NCI-H345 treated with DMSO at 0.1 percent for 48 hours (cell line): ENCODE data around the gene CSPG4.
A peak's percentile ranks its signal among the peaks of the same experiment; 100 is the strongest.
"Not testable (repeated sequence)": the region's sequence is repeated elsewhere in the genome, so short reads cannot be mapped to it uniquely, and the experiment has no call there.

ENCODE experiments used
- DNase-seq: peaks from one replicate; lab custom pipeline; 2025; ENCODE audit not compliant: unreplicated experiment; lab: John Stamatoyannopoulos, UW

CSPG4 gene

DNA sequence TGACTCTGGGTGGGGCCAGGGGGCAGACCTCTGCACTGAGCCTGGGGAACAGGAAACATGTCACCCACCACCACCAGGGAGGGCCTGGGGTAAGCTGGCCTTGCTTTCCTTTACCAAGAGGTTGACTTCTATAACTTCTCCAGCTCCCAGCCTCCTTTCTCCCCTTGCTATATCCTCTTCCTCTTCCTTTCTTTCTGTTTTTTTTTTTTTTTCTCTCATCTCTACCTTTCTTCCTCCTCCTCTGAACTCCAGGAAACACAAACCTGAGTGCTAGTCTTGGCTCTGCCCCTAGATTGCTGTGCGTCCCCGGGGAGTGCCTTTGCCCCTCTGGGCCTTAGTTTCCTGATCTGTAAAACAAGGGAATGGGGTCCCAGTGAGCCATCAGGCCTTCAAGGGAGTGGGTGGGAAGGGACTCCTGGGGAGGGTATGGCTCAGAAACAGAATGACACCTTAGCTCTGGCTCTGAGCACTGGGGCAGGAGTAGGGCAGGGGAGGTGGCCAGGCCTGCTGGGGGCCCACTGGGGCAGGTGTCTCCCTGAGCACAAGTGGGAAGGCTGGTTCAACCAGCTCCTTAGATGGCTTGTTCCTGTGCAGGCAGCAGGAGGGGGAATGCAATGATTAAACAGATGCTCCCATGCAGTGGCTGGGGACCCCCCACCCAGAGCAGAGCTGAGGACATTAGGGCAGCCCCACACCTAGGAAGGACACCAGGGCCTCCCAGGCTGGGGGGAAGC lies 60.7 kb downstream of the CSPG4 start:
- no peak for DNase-seq

DNA sequence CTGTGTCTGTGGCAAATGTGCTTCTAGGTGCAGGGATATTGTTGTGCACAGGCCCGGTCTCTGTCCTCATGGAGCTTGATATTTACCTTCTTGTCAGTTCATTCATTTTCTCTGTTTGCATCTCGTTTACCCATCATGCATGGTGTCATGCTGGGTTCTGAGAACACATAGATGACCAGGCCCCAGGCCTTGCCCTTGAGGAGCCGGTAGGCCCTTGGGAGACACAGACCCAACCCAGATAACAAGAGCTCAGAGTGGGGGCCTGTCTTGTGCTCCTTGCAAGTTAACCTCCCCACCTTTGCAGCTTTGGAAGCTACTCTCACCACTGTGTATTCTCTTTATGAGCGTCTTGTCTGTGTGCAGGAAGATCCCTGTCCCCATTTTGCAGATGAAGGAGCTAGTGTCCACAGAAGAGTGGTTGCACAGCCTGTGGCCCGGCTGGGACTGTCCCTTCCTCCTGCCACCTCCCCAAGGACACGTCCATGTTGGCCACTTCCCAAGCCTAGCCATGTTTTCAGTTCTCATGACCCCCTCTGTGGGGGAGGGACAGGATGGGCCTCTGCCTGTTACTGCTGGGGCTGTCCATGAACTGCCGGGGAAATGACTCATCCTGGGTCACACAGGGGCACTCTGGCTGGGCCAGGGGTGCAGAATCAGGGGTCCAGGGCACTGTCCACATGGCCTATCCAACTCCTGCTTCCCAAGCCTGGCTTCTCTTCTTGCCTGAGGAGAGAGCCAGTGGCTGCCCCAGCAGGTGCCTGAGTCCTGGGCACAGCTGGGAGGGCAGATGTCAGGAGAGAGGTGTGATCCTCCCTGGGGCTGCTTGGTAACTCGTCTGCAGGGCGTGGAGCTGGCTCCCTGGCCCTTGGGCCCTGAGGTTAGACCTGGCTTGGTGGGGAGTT lies 61.5 kb downstream of the CSPG4 start:
- DNase-seq: no peak

DNA sequence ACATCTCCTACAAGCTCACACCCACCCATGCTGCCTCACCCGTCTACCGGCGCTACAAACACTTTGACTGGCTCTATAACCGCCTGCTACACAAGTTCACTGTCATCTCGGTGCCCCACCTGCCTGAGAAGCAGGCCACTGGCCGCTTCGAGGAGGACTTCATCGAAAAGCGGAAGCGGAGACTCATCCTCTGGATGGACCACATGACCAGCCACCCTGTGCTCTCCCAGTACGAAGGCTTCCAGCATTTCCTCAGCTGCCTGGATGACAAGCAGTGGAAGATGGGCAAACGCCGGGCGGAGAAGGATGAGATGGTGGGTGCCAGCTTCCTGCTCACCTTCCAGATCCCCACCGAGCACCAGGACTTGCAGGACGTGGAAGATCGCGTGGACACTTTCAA lies 62.8 kb downstream of the CSPG4 start:
- DNase-seq: no peak

DNA sequence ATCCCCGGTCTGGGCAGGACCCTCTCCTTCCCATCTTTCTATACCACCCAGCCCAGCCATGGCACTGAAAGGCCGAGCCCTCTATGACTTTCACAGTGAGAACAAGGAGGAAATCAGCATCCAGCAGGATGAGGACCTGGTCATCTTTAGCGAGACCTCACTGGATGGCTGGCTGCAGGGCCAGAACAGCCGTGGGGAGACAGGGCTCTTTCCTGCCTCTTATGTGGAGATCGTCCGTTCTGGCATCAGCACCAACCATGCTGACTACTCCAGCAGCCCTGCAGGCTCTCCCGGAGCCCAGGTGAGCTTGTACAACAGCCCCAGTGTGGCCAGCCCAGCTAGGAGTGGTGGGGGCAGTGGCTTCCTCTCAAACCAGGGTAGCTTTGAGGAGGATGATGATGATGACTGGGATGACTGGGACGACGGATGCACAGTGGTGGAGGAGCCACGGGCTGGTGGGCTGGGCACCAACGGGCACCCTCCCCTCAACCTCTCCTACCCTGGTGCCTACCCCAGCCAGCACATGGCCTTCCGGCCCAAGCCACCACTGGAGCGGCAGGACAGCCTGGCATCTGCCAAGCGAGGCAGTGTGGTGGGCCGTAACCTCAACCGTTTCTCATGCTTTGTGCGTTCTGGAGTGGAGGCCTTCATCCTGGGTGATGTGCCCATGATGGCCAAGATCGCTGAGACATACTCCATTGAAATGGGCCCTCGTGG lies 63.4 kb downstream of the CSPG4 start:
- DNase-seq: no peak

DNA sequence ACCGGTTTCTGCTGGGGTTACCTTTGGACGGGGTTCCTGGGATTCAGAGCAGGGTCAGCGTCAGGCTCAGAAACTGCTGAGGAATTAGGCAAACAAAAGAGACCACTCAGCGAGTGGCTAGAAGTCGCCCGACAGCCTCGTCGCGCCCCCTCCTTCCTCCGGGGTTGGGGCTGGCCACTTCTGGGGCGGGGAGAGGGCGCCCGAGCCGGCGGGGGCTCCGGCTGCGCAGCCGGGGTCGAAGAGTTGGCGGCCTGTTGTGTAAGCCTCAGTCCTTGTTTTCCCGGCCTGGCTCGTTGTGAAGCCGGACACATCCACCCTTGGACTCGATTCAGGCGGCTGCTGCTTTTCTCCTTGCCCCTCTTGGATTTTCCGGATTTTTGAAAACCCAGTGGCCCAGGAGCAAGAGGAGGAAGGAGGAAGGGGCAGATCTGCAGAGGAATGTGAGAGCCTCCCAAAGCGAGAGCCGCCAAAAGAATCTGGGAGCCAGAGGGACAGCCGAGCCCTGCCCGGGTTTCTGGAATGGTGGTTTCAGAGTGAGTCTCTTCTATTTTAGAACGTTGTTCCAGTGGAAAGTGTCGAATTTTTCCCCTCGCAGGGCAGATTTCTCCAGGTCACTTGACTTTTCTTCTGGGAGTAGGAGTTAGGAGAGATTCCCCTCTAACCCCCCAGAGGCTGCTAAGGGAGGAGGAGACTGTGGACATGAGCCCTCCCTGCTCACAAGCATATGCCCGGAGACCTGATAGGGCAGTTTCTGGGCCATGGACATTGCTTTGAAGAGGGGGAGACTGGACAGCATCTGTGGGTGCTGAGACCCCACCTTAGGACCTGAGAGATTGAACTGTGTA lies 64.3 kb downstream of the CSPG4 start:
- DNase-seq: no peak

DNA sequence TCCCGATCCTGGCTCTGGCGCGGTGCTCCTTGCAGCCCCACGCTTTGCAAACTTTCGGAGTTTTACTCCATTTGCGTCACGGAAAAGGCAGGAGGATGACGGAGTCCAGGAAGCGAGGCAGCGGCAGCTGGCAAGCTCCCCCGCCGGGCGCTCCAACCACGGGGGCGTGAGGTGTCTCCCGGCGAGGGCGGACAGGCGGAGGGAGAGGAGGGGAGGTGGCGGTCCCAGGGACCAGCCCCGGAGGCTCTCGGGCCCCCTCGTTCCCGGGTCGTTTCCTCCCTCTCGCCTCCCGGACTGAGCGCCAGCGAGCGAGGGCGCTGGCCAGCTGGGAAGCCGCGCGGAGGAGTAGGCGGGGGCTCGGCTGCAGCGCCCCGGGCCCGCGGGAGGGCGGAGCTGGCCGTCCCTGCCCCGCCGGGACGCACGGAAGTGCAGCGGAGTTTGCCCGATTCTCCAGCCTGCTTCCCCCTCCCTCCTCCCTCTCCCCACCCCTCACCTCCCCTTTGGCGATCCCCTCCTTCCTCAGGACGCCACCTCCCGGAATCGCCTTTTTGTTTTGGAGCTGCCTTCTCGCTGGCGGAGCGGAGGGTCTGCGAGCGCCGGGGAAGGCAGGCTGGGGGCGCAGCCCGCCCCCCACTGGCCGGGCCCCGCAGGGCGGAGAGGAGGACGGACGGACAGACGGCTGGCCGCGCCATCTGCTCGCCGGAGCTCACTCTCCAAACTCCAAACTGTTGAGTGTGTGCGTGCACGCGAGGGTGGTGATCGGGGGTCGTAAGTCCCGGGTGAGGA lies 65.1 kb downstream of the CSPG4 start, which contains the start of gene SNX33:
TSS of gene SNX33 (plus strand) at position 543 of the 786 bp plus-strand sequence. CDS start 1,191 bp downstream, outside the sequence.
- DNase-seq: peak; percentile 8

DNA sequence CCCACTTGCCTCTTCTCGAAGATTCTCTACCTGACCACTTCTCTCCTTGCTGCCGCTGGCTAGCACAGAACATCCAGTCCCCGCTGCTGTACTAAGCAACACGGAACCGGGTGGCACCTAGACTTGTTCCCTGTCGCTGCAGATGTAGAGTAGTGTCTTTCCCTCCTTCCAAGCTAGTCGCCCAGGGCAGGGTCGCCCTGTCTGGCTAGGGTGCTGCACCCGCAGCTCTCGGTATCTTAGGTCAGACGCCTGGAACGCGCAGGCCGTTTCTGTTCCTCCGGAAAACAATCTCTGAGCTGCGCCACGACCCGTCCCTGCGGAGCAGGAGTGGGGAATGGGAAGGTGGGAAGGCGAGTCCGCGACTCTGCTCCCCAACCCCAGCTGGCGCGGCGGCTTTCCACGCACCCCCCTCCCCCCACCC lies 65.7 kb downstream of the CSPG4 start:
- peak; percentile 2 for DNase-seq

DNA sequence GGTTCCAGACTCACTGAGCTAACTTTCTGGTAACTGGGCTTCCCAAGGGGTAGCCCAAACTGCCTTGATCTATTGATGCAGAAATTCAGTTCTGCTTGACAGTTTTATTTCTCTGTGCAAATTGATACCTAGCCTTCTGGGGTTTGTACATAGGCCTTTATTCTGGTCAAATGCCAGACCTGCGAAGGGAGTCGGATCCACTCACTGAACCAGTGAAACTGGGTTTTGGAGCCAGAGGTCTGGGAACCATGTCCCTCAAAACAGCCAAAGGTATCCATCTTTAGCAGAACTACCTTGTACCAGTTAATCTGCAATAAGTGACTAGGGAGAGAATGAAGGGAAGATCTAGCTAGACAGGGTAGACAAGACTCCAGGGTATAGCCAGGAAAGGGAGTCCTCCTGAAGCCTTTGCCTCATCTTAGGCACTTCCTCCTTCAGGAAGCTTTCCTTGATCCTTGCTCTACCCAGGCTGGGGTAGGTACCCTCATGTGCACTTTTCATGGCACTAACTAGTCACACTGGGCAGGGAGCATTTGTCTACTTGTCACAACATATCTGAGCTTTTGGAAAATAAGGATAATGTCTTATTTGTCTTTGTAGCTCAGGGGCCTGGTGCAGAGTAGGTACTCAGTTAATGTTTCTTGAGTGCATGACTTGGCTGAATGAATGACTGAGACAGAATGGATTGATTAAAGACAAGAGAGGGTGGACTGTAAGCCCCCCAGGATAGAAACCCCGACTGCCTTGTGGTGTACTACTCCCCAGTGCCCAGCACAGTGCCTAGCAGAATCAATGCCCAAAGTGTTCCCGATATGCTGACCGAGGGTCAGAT lies 66.3 kb downstream of the CSPG4 start:
- DNase-seq: no peak

DNA sequence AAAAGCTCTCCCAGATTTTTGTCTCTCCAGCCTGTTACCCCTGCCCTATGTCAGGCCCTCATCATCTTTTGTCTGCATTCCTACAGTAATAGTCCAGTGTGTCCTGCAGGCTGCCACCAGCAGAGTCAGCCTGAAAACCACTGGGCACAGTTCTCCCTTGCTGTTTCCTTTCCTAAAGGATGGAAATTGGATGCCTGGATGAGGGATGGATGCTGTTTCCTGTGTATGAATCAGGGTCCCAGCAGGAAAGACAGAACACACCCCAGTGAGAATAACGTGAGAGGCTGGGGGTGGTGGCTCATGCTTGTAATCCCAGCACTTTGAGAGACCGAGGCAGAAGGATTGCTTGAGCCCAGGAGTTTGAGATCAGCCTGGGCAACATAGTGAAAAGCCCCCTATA lies 68.3 kb downstream of the CSPG4 start:
- no peak for DNase-seq

DNA sequence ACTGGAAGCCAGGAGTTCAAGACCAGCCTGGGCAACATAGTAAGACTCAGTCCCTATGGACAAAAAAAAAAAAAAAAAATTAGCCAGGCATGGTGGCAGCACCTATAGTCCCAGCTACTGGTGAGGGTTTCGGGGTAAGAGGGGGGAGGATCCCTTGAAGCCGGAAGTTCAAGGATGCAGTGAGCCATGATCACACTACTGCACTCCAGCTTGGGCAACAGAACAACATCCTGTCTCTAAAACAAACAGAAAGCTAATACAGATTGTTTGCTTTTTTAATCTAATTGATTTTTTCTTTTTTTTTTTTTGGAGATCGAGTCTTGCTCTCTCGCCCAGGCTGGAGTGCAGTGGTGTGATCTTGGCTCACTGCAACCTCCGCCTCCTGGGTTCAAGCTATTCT lies 71.0 kb downstream of the CSPG4 start:
- DNase-seq: no peak

DNA sequence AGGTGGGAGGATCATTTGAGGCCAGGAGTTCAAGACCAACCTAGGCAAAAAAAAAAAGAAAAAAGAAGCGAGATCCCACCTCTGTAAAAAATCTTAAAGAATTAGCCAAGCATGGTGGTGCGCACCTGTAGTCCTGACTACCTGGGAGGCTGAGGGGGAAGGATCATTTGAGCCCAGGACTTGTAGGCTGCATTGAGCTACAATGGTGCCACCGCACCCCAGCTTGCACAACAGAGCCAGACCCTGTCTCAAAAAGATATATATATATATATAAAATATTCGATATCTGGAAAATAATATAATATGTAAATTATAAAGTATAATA lies 71.5 kb downstream of the CSPG4 start:
- no peak for DNase-seq

DNA sequence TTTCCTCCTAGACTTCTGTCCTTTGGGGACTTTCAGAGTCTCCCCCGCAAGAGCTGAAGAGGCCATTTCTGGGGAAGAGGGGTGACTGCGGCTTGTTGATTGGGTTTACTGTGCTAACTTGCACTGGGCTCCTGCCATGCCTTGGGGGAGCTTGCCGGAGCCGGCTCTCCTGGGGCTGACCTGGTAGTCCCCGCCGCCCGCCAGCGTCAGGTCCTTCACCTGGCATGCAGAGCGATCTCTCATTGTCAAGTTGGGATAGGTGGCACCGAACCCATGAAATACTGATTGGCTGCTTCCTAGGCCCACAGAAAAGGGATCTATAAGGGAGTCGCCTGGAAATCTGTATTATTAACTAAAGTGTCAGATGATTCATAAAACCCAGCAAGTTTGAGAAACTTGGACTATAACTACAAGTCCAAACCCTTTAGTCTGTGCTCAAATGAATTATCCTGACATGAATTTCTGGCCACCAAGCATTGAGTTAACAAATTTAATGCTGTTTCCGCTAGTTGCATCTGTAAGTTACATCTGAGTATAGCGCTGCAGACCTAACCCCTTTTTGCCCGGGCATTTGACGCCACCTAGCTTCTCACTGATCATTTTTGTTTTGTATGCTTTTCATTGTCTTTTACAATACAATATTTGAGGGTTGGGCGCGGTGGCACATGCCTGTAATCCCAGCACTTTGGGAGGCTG lies 72.0 kb downstream of the CSPG4 start:
- peak; percentile 83 for DNase-seq

DNA sequence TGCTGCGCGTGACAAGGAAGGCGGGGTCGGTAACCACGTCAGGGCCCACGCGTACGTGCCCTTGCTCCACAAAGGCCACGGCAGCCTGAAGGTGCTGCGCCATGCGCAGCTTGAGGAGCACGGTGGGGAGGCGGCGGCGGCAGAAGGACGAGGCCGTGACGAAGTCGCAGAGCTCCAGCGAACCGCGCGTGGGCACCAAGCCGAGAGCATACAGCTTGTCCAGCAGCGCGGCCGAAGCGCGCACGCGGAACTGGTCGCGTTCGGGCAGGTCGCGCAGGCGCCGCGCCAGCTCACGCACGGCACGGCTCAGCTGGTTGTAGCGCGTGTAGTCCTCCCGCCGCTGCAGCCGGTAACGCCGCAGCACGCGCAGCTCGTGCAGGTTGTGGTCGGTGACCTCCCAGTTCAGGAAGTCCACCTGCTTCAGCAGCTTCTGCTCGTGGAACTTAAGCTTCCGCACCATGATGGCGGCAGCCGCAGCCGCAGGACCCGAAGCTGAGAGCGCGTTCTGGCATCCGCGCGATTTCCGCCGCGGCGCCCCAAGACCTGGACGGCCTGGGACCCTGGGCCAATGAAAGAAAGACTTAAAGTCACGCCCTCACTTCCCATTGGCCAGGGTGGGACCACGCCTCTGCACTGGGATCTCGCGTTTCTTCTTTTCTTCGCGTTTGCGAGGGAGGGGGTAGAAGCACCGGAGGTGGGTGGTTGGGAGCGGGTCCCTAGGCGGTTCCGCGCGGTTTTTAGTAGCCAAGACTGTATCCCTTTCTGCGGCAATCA lies 72.8 kb downstream of the CSPG4 start, which contains the start of gene IMP3:
TSS of gene IMP3 (minus strand) at position 516 of the 774 bp plus-strand sequence. CDS start at position 460, 56 bp downstream.
- peak; percentile 91 for DNase-seq

DNA sequence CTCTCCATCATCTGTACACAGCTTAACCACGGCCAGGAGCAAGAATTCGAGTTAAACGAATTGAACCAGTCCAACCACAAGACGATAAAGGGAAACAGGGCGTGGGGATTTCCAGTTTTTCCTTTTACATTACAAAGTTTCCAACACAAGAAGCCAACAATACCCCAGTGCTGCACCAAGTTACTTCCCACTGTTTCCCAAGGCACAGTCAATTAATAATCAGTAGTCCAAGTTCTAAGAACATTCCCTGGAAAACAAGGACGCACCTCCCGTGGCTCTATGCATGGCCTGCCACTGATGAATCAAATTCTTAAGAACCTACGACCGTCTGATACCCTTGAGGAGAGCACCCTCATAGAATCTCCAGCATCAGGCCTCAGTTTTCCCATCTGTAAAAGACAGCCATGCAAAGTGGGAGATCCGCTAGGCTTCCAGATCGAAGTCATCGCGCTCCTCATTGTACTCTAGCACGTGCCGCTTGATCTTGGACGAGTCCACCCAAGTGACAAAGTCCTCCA lies 73.4 kb downstream of the CSPG4 start:
- no peak for DNase-seq

DNA sequence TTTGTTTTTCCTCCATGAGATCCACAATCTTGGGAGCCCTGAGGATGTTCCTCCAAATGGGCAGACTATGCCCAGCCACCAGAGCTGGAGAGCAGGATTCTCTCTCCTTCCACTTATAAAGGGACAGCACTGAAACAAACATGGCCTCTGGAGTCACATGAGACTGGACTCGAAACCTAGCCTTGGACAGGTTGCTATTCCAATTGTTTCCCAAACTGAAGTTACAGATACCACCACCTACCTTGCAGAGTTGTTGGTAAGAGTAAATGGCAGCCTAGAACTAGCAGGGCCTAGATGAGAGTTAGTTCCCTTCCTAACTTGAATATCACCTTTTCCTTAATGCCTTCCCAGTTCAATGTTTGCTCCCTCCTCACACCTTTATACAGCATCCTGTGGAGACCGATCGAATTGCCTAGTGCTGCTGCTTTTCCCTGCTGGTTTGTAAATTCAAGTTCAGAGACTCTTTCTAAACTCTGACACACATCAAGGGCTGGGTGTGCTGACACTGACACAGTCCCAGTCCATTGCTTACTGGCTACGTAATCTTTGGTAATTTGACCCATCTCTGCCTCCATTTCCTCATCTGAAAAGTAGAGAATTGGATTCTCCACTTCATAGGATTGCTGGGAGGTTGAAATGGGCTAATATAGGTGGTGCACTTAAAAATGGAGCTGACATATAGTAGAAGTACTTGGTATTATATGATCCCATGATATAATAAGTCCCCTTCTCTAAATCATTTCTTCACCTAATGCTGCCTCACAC lies 75.2 kb downstream of the CSPG4 start:
- DNase-seq: no peak

DNA sequence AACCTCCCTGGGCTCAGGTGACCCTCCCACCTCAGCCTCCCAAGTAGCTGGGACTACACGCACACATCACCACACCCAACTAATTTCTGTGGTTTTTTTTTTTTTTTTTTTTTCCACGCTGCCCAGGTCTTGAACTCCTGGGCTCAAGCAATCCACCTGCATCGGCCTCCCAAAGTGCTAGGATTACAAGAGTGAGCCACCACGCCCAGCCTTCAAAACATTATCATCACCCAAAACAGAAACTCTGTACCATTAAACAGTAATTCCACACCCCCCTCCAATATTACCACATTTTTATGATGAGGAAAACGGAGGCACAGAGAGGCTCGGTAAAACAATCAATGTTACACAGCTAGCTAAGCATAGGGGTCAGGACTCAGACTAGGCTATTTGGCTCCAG lies 76.6 kb downstream of the CSPG4 start:
- DNase-seq: no peak

DNA sequence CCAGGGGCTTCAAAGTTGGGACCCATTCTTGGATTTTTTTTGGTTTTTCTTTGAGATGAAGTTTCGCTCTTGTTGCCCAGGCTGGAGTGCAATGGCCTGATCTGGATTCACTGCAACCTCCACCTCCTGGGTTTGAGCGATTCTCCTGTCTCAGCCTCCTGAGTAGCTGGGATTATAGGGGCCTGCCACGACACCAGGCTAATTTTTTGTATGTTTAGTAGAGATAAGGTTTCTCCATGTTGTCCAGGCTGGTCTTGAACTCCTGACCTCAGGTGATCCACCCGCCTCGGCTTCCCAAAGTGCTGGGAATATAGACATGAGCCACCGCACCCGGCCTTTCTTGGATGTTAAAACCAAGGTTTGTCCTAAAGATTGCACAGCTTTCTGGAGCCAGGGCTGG lies 78.7 kb downstream of the CSPG4 start:
- DNase-seq: not testable (repeated sequence)
